ENCODE data around the gene CAMTA1.
"Not testable (repeated sequence)": the region's sequence is repeated elsewhere in the genome, so short reads cannot be mapped to it uniquely, and the experiment has no call there.

CAMTA1 gene

DNA sequence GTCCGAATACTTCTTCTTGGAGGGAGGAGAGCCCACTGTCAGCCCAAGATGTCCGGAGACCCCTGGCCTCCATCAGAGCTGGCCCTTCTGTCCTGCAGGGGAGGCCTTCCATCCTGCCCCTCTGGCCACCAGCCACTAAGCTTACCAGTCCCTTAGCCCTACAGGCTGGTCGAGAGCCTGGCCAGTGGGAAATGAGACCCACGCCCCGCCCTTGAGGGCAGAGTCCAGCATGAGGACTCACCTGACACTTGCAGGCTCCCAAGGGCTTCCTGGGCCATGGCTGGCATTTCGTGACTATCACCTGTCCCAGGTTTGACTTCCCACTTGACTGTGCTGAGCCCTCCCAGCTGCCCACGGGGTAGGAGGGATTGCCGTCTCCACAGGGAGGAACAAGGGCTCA lies 624.0 kb downstream of the CAMTA1 start:
- DNase-seq (ENCODE audit: low read depth), result no peak

GRCh38 chr1:7410156-7410555 lies 624.9 kb downstream of the CAMTA1 start:
- DNase-seq (ENCODE audit: low read depth), result no peak

DNA sequence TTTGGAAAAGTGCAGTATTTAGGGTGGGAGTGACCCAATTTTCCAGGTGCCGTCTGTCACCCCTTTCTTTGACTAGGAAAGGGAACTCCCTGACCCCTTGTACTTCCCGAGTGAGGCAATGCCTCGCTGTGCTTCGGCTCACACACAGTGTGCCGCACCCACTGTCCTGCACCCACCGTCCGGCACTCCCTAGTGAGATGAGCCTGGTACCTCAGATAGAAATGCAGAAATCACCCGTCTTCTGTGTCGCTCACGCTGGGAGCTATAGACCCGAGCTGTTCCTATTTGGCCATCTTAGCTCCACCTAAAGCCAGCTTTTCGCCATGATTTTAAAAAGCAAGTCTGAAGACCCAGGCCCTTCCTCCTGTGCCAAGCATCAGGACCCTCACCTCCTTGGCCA lies 632.4 kb downstream of the CAMTA1 start:
- not testable (repeated sequence) for DNase-seq (ENCODE audit: low read depth)

DNA sequence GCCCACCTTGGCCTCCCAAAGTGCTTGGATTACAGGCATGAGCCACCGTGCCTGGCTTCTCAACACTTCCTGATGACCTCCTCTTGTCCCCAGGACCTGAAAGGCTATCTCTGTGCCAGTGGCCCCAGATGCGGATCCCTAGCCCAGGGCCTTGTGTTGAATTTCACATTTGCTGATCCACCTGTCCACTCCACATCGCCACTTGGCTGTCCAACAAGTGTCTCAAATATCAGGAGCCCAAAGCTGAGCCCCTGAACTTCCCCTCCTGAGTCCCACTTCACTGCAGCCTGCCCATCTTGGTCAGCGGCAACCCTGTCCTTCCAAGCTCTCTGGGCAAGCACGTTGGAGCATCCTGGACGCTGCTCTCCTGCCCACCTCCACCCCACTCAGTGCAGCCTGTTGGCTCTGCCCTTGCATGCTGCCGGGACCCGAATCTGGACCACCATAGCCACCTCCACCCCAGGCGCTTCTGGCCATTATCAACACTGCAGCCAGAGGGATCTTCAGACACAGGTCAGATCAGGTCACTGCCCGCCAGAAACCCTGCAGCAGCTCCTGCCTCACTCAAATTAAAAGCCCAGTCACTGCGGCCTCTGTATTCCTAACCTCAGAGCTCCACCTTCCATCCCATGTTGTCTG lies 633.3 kb downstream of the CAMTA1 start:
- DNase-seq (ENCODE audit: low read depth), result no peak

GRCh38 chr1:7420098-7420445 lies 634.8 kb downstream of the CAMTA1 start:
- DNase-seq (ENCODE audit: low read depth), result no peak

GRCh38 chr1:7420470-7421100 lies 635.3 kb downstream of the CAMTA1 start:
- DNase-seq (ENCODE audit: low read depth), result no peak

GRCh38 chr1:7421471-7422075 lies 636.3 kb downstream of the CAMTA1 start:
- no peak for DNase-seq (ENCODE audit: low read depth)

DNA sequence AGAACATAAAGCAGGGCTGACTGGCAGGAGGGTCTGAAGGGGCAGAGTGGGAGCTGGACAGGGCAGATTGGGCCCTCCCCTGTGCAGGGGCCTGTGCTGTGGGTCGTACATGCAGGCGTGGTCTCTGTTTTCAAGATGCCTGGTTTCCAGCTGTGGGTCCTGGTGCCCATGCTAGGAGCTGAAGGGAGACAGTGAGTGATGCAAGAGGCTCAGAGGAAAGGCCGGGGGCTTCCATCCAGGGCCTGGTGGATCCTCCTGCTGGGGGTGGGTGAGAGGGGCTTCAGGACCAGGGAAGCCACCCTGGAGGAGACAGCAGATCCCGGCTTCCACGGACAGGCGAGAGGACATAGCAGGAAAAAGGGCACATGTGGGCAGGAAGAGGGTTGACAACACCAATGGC lies 636.8 kb downstream of the CAMTA1 start:
- DNase-seq (ENCODE audit: low read depth), result no peak

DNA sequence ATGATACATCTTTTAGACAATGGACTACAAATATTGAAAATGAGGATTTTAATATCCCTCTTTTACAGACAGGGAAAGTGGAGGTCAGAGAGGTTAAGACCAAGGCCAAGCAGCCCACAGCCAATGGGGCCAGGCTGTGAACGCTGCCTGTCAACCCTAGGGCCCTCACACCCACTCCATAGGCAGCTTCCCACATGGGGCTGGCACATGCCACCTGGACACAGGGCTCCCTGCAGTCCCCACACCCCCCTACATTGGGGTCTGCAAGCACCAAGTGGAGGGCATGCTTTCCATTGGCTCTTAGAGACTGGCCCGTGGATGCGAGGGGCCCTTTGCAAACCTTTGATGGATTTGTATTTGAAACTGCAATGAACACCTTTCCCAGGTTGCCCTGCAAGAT lies 637.3 kb downstream of the CAMTA1 start:
- DNase-seq (ENCODE audit: low read depth), result no peak

GRCh38 chr1:7422966-7423365 lies 637.7 kb downstream of the CAMTA1 start:
- DNase-seq (ENCODE audit: low read depth), result no peak

GRCh38 chr1:7424352-7424890 lies 639.2 kb downstream of the CAMTA1 start:
- DNase-seq (ENCODE audit: low read depth), result no peak

DNA sequence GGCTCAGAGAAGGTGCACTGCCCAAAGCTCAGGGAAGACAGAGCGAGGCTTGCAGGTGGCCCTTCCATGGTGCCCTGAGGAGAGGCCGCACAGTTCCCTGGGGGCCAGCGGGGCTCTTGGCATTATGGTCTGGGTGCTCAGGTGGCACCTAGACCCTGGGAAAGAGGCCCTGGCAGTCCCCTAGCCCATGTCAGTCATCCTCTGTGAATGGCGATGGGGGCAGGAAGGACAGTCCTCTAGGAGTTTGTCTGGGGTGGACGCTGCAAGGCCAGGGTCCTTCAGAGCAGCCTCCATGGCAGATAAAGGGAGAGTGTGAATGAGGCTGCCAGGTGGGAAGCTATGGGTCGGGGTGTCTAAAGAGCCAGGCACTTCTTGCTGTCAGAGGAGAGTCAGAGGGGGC lies 640.0 kb downstream of the CAMTA1 start:
- no peak for DNase-seq (ENCODE audit: low read depth)

DNA sequence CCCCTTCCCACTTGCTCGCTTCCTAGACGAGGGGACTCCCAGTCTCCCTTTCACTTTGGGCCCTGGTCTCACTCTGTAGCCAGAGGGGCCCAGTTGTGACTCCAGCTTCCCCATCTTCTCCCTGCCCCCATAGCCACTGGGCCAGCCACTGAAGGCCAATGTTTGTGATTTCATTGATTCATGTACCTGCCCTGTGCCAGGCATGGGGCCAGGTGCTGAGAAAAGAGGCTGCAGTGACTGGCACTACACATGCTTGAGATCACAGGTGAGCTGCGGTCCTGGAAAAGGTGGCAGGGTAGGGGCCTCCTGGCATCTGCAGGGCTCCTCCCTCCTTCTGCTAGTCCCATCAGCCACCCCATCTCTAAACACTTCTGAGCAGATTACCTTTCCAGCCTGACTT lies 640.5 kb downstream of the CAMTA1 start:
- DNase-seq (ENCODE audit: low read depth), result no peak

DNA sequence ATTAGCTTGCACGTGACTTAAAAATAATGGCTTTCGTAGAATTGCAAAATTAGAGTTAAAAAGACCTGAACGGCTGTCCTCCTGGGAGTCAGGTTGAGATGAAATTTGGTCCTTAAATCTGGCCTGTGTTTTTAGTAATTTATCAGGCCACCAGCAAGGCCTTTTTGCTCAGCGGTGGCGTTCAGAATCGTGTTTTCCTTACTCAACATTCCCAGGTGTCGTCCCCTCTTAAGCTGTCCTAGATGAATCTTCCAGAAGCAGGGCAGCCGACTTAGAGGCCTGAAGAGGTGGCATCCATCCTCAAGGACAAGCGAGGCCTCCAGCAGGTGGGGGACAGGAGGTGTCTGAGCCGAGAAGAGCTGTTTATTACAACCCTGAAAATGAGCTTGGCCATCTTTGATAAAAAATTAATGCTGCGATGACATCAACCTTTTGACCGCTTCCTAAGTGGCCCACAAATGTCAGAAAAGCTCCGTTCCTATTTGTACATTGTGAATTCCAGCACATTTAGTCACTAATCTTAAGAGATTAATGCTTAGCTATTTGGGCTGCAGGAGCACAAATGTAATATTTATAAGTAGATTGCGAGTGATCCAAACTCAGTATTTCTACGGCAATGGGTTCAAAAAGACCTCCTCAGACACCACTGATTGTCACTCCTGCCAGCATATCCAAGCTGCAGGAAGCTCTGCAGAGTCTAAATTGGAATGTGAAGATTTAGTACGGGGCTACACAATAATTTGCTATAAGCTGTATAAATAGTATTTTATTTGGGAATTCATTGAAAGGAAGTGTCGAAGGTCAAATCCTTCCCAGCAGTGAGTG lies 641.7 kb downstream of the CAMTA1 start:
- no peak for DNase-seq (ENCODE audit: low read depth)

DNA sequence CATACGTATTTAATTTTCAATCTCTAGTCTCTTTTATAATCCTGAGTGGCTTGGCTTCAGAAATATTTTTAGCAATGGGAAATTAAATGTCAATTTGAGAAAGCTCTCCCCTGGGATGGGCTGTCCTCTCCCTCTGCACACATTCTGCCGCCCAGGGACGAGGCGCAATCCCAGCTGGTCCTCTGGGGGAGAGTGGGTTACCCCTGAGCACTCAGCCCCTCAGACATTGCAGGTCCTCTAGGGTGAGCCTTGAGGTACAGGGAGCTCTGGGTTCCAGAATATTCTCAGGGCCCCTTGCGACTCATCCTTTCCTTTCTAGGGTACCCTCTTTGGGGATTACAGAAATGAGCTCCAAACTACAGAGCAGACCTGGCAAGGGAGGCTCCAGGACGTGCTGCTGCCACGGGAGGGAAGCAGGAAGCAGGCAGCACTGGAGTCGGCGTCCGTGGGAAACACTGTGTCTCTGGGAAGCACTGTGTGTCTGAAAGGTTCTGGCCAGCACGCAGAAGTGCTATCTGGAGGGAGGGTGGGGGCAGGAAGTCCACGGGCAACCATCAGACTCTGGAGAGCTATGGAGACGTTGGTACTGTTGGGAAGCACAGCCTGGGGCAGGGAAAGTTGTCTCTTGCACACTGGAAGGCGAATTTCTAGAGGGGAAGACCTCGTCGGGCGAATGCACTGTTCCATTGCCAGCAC lies 642.5 kb downstream of the CAMTA1 start:
- DNase-seq (ENCODE audit: low read depth), result no peak

DNA sequence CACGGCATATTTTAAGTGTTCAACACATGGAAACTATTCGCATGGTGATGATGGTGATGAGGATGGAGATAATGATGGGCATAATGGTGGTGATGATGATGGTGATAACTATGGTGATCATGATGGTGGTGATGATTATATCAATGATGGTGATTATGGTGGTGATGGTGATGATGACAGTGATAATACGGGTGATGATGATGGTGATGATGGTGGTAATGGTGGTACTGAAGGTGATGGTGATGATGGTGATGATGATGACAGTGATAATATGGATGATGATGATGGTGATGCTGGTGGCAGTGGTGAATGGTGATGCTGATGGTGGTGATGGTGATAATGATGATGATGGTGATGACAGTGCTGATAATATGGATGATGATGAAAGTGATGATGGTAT lies 644.0 kb downstream of the CAMTA1 start:
- no peak for DNase-seq (ENCODE audit: low read depth)

- no peak for DNase-seq (ENCODE audit: low read depth)
These were observed 644.9 kb downstream of the CAMTA1 start for GRCh38 chr1:7430047-7430608.

DNA sequence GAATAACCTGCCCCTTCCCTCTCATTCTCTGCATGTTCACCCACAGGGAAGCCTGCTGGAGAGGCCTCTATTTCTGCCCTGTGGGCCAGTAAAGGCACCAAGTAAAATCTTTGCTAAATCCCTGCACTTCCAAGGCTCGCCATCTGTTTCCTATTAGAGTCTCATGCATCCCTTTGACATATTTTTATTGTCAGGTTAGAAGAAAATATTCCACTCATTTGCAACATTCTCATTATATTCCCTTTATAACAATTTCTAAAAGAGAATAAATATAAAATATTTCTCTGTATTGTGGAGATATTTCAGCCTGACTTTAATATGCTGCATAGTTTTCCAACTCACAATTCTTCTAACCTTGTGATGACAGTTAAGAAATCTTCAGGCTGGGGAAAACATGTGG lies 645.4 kb downstream of the CAMTA1 start:
- DNase-seq (ENCODE audit: low read depth), result no peak

DNA sequence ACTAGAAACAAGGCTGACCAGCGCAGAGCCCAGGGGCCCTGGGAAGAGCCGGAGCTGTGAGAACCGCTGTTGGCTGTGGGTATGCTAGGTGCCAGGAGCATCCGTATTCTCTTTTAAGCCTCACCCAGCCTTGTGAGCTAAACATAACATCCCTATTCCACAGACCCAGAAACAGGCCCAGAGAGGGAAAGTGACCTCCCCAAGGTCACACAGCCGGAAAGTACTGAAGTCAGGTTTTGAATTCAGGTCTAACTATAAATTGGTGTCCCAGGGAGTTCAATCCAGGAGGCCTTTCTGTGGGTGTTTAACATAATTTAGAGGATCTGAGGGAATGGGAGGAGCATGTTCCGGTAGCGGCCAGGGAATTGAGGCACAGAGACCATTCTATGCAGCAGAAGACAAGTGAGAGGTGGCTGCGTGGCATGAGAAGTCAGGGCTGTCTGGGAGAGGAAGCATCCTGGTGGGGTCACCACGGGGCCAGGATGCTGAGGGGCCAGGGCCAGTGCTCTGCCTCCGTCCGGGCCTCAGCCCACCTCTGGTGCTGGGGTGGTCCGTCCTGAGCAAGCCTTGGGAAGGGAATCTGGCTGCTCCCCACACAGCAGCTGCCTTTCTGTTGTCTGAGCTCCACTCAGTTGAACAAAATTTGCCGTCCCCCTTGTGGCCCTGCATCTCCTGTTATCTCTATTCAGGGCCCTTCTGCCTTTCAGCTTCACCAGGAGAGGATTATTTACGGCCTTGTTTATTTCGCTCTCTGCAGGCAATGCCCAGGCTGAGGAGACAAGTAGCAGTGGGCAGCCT lies 647.0 kb downstream of the CAMTA1 start:
- DNase-seq (ENCODE audit: low read depth), result no peak

- no peak for DNase-seq (ENCODE audit: low read depth)
These were observed 647.7 kb downstream of the CAMTA1 start for GRCh38 chr1:7432900-7433380.

- no peak for DNase-seq (ENCODE audit: low read depth)
These were observed 649.3 kb downstream of the CAMTA1 start for GRCh38 chr1:7434566-7434965.
